Activated naive CD4-positive, alpha-beta T cell treated with anti-CD3 and anti-CD28 coated beads, Interleukin-2, amount 10 ng/mL, durations not matched to agents 7 days and 5 days (primary cell): ENCODE results near the gene TELO2.

ENCODE experiments used
- CTCF ChIA-PET: fragments of 350-600 bp; sonication (Branson Sonifier 250); formaldehyde crosslinking; loops from one replicate; lab custom pipeline; 2021; ENCODE audit warnings: antibody characterized with exemption; lab: Charles Lee
- DNase-seq: peaks from one replicate; pipeline ENCODE4 v3.0.0-alpha.2; 2020
- H3K27ac Mint-ChIP-seq: one replicate; pipeline ENCODE4 v1.8.0; 2021; ENCODE audit warnings: mild to moderate bottlenecking, moderate library complexity, mixed read lengths
- H3K27me3 Mint-ChIP-seq: one replicate; pipeline ENCODE4 v1.8.0; 2021; ENCODE audit warnings: mild to moderate bottlenecking, mixed read lengths
- H3K36me3 Mint-ChIP-seq: one replicate; pipeline ENCODE4 v1.8.0; 2021; ENCODE audit warnings: mixed read lengths
- H3K4me1 Mint-ChIP-seq: one replicate; pipeline ENCODE4 v1.8.0; 2021; ENCODE audit warnings: mixed read lengths
- H3K4me3 Mint-ChIP-seq: one replicate; pipeline ENCODE4 v1.8.0; 2021; ENCODE audit warnings: mild to moderate bottlenecking, moderate library complexity, mixed read lengths
- H3K9me3 Mint-ChIP-seq: one replicate; pipeline ENCODE4 v1.8.0; 2021; ENCODE audit warnings: mixed read lengths

TELO2 gene

GRCh38 chr16:1535391-1536291 is 42.5 kb downstream of the TELO2 start:
- no peaks in the 10 kb centered on the region for H3K27me3 Mint-ChIP-seq
- DNase-seq, result peak; percentile 63
- CTCF ChIA-PET, result interaction anchor here (0.7 to 1.1 kb wide), 4 partner anchors 12 to 110 kb away, joined by 3 to 4 read pairs (median 3); no protein-coding TSS in a partner anchor
- H3K4me1 Mint-ChIP-seq, result peaks cover 65% of the 10 kb centered on the region
- peak overlapping the region; percentile 100 for H3K4me3 Mint-ChIP-seq
- H3K9me3 Mint-ChIP-seq, result no peaks in the 10 kb centered on the region
- peaks cover 50% of the 10 kb centered on the region for H3K36me3 Mint-ChIP-seq
- H3K27ac Mint-ChIP-seq, result peak overlapping the region; percentile 94

GRCh38 chr16:1536601-1537000 is 43.4 kb downstream of the TELO2 start:
- Mint-ChIP-seq H3K9me3 (no peaks in the 10 kb centered on the region), H3K4me3 (peak overlapping the region; percentile 100), H3K4me1 (peaks cover 69% of the 10 kb centered on the region), H3K27ac (peak overlapping the region; percentile 81), H3K36me3 (peaks cover 54% of the 10 kb centered on the region), H3K27me3 (no peaks in the 10 kb centered on the region)
- no peak for DNase-seq
- CTCF ChIA-PET, result interaction anchor here (1.1 kb wide), 1 partner anchor 108 kb away, joined by 3 read pairs; no protein-coding TSS in a partner anchor

DNA sequence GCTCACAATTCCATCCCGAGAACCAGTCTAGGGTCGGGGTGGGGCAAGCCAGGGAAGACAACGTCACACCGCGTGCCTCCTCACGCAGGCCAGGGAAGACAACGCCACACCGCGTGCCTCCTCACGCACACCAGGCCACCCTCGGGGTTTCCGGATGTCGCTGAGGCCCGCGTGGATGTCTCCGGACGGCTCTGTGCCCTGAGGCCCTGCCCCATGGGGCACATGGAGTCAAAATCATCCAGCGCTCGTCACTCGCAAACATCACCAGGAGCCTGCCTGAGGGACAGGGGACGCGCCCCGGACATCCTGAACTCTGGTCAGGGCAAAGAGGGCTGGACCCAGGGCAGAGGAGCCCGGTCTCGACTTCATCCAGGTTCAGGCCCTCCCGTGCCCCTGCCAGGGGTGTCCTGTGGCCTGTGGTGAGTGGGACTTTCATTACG is 44.0 kb downstream of the TELO2 start:
- Mint-ChIP-seq H3K4me1 (peaks cover 75% of the 10 kb centered on the region), H3K27me3 (no peaks in the 10 kb centered on the region), H3K27ac (peak overlapping the region; percentile 86), H3K4me3 (peak overlapping the region; percentile 100), H3K36me3 (peaks cover 58% of the 10 kb centered on the region), H3K9me3 (no peaks in the 10 kb centered on the region)
- no peak for DNase-seq
- CTCF ChIA-PET, result no interaction called here

- Mint-ChIP-seq H3K27ac (peak overlapping the region; percentile 86), H3K9me3 (no peaks in the 10 kb centered on the region), H3K4me1 (peaks cover 75% of the 10 kb centered on the region), H3K4me3 (peak overlapping the region; percentile 100), H3K27me3 (no peaks in the 10 kb centered on the region), H3K36me3 (peaks cover 63% of the 10 kb centered on the region)
- DNase-seq, result peak; percentile 64
- CTCF ChIA-PET, result no interaction called here
Observed at GRCh38 chr16:1537763-1538289, 44.7 kb downstream of the TELO2 start.

- DNase-seq, result peak; percentile 54
- CTCF ChIA-PET, result interaction anchor here (1.1 kb wide), 1 partner anchor 36 kb away, joined by 3 read pairs; no protein-coding TSS in a partner anchor
Observed at GRCh38 chr16:1538804-1539520, 45.8 kb downstream of the TELO2 start.

DNA sequence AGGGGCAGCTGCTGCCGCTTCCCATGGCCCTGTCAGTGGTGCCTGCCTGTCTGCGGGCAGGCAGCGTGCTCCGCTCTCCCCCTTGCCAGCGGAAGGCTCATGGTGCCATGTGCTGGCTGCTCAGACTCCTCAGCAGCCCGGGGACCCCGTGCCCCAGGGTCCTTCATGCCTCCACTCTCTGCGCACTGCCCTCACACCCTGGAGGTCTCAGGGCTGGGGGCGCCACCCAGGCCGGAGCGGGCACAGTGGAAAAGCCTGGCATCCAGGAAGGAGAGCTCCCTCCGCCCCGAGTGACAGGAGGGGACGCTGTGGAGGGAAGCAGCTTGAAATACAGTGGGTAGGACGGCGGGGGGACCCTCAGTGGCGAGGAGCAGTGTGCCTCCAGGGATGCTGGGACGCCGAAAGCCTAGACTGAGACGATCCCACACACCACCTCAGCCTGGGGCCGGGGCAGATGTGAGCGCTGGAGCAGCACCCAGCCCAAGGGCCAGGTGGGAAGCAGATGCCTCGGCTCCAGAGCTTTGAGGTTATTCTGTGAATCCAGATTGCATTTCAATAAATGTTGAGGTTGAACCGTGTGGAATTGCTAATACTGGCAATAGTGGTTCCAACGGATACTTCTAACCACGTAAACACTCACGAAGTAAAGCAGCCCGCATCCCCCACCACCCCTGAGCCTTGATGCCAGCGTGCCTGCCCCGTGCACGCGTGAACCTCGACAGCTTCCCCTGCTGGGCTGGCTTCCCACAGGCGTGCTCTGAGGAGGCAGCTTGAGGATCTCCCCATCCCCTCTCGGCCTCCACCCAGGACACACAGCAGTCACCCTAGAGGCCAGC is 46.8 kb downstream of the TELO2 start:
- H3K4me1 Mint-ChIP-seq, result peaks cover 89% of the 10 kb centered on the region
- H3K27ac Mint-ChIP-seq, result peak overlapping the region; percentile 28
- CTCF ChIA-PET, result interaction anchor here (0.6 to 1.1 kb wide), 2 partner anchors 37 to 121 kb away, joined by 3 read pairs; no protein-coding TSS in a partner anchor

More at GRCh38 chr16:1538804-1539520, 45.8 kb downstream of the TELO2 start:
- Mint-ChIP-seq H3K4me3 (peak overlapping the region; percentile 21), H3K36me3 (peaks cover 69% of the 10 kb centered on the region), H3K9me3 (no peaks in the 10 kb centered on the region), H3K27me3 (no peaks in the 10 kb centered on the region), H3K27ac (peak overlapping the region; percentile 86), H3K4me1 (peaks cover 80% of the 10 kb centered on the region)

GRCh38 chr16:1540556-1540855 is 47.3 kb downstream of the TELO2 start:
- peaks cover 92% of the 10 kb centered on the region for H3K4me1 Mint-ChIP-seq
- peaks cover 67% of the 10 kb centered on the region for H3K36me3 Mint-ChIP-seq
- H3K27me3 Mint-ChIP-seq, result no peaks in the 10 kb centered on the region
- H3K27ac Mint-ChIP-seq, result peak overlapping the region; percentile 60
- no peaks in the 10 kb centered on the region for H3K9me3 Mint-ChIP-seq
- CTCF ChIA-PET, result no interaction called here
- no peak for DNase-seq
- peak overlapping the region; percentile 37 for H3K4me3 Mint-ChIP-seq

More for the DNA sequence above, 46.8 kb downstream of the TELO2 start:
- Mint-ChIP-seq H3K27me3 (no peaks in the 10 kb centered on the region), H3K9me3 (no peaks in the 10 kb centered on the region), H3K4me3 (no peak overlapping the region), H3K36me3 (peaks cover 70% of the 10 kb centered on the region)
- DNase-seq, result no peak

GRCh38 chr16:1541293-1542165 is 48.4 kb downstream of the TELO2 start:
- no peaks in the 10 kb centered on the region for H3K9me3 Mint-ChIP-seq
- CTCF ChIA-PET, result interaction anchor here (1.1 kb wide), 1 partner anchor 177 kb away, joined by 3 read pairs; no protein-coding TSS in a partner anchor
- H3K36me3 Mint-ChIP-seq, result peaks cover 65% of the 10 kb centered on the region
- peak overlapping the region; percentile 86 for H3K27ac Mint-ChIP-seq
- no peak overlapping the region for H3K4me3 Mint-ChIP-seq
- peaks cover 95% of the 10 kb centered on the region for H3K4me1 Mint-ChIP-seq
- no peak for DNase-seq
- H3K27me3 Mint-ChIP-seq, result no peaks in the 10 kb centered on the region

GRCh38 chr16:1542166-1542500 is 49.0 kb downstream of the TELO2 start:
- H3K27ac Mint-ChIP-seq, result peak overlapping the region; percentile 86
- H3K4me3 Mint-ChIP-seq, result no peak overlapping the region
- no peaks in the 10 kb centered on the region for H3K9me3 Mint-ChIP-seq
- H3K36me3 Mint-ChIP-seq, result peaks cover 65% of the 10 kb centered on the region
- CTCF ChIA-PET, result interaction anchor here (1.1 kb wide), 1 partner anchor 177 kb away, joined by 3 read pairs; no protein-coding TSS in a partner anchor
- H3K4me1 Mint-ChIP-seq, result peaks cover 95% of the 10 kb centered on the region
- H3K27me3 Mint-ChIP-seq, result no peaks in the 10 kb centered on the region
- no peak for DNase-seq

GRCh38 chr16:1542533-1542932 is 49.4 kb downstream of the TELO2 start:
- no peak for DNase-seq
- CTCF ChIA-PET, result no interaction called here
- no peaks in the 10 kb centered on the region for H3K9me3 Mint-ChIP-seq
- H3K4me3 Mint-ChIP-seq, result no peak overlapping the region
- peaks cover 91% of the 10 kb centered on the region for H3K4me1 Mint-ChIP-seq
- H3K36me3 Mint-ChIP-seq, result peaks cover 65% of the 10 kb centered on the region
- H3K27ac Mint-ChIP-seq, result peak overlapping the region; percentile 86
- H3K27me3 Mint-ChIP-seq, result no peaks in the 10 kb centered on the region

GRCh38 chr16:1543085-1543896 is 50.1 kb downstream of the TELO2 start:
- H3K36me3 Mint-ChIP-seq, result peaks cover 63% of the 10 kb centered on the region
- H3K4me1 Mint-ChIP-seq, result peaks cover 86% of the 10 kb centered on the region
- peak overlapping the region; percentile 56 for H3K4me3 Mint-ChIP-seq
- no peaks in the 10 kb centered on the region for H3K27me3 Mint-ChIP-seq
- no peaks in the 10 kb centered on the region for H3K9me3 Mint-ChIP-seq
- peak overlapping the region; percentile 86 for H3K27ac Mint-ChIP-seq
- CTCF ChIA-PET, result no interaction called here
- DNase-seq, result peak; percentile 68
